Effector CD4-positive, alpha-beta T cell (primary cell): ENCODE results near the gene PNCK.
"Not testable (repeated sequence)": the region's sequence is repeated elsewhere in the genome, so short reads cannot be mapped to it uniquely, and the experiment has no call there.

Experiments used
- DNase-seq: peaks from one replicate; pipeline ENCODE4 v3.0.0-alpha.2; 2020

The PNCK gene

GRCh38 chrX:153685751-153686696 lies 12.4 kb upstream of the PNCK start:
- no peak for DNase-seq

DNA sequence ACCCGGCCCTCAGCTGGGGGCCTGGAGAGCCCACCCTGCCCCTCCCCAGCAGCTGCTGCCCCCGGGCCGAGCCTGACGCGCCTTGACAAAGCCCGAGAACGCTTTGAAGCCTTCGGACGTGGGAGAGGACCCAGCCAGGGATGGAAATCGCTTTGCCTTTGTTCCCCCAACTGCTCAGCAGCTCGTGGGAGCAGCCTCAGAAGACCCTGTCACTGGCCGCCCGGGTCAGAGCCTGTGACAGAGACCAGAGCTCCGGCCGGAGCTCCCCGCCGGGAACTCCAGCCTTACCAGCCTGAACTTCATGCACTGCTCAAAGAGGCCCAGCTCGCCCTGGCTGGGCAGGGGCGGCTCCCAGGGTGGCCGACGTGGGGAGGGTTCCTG lies 11.5 kb upstream of the PNCK start:
- DNase-seq = no peak

DNA sequence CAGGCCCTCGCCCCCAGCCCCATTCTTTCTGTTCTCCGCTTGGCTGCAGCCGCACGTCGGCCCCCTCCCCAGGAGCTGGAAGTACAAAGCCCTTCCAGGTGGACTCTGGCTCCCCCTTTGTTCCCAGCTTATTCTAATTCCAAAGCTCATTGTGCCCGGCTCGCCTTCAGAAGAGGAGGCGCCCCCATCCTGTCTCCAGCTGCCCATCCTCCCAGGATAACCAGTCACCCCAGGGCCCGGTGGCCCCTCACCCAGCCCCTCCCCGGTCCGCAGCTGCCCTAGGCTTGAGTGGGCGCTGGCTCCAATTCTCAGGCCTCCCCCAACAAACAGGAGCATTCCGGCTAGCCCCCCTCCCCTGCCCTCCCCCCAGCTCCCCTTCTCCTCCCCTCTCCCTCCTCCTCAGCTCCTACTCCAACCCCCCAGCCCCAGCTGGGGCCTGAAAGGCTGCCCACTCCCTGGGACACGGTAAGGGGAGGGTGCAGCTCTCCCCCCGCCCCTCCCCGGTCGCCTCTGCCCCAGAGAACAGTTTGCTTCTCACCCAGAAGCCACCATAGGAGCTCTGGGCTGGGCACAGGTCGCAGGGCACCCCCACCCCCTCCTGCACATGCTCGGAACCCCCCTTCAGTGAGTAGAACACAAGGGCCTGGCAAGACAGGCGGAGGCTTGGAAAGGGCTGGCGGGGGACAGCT lies 11.0 kb upstream of the PNCK start:
- DNase-seq = no peak

- not testable (repeated sequence) for DNase-seq
Observed at GRCh38 chrX:153683486-153683885, 9.9 kb upstream of the PNCK start.

GRCh38 chrX:153681175-153681574 lies 7.6 kb upstream of the PNCK start:
- DNase-seq = no peak

- DNase-seq = no peak
Observed at GRCh38 chrX:153674219-153674851, 722 bp upstream of the PNCK start.

- DNase-seq = no peak
Observed at GRCh38 chrX:153672531-153673427, 834 bp downstream of the PNCK start.

GRCh38 chrX:153671589-153672530 lies 1.8 kb downstream of the PNCK start:
- DNase-seq = no peak

- DNase-seq = no peak
Observed at GRCh38 chrX:153670748-153671588, 2.6 kb downstream of the PNCK start.

- DNase-seq = no peak
Observed at GRCh38 chrX:153669901-153670731, 3.5 kb downstream of the PNCK start.

- DNase-seq = no peak
Observed at GRCh38 chrX:153669174-153669890, 4.3 kb downstream of the PNCK start.

- DNase-seq = no peak
Observed at GRCh38 chrX:153668423-153669173, 5.0 kb downstream of the PNCK start.

- peak; percentile 69 for DNase-seq
Observed at GRCh38 chrX:153667956-153668396, 5.6 kb downstream of the PNCK start.

- DNase-seq = no peak
Observed at GRCh38 chrX:153667281-153667955, 6.2 kb downstream of the PNCK start.

DNA sequence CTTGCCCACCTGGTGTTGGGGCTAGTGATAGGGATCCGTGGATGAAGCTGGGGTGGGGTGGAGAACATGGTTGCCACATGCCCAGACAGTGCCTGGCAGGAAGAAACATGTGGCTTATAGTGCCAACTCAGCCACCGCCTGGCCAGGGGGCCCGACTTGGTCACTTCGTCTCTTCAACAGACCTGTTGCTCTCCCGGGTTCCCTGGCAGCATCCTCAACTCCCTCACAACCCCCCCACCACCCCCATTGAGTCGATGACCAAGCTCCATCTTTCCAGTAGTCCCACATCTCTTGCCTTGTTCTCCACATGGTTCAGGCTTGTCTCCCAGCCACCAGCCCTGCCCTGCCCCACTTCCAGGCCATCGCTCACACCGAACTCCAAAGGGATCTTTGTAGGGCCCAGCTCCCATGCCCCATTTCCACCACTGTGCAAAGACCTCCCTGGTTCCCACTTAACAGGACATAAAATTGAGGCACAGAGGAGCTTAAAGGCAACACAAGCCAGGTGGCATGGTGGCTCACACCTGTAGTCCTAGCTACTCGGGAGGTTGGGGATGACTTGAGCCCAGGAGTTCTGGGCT lies 7.8 kb downstream of the PNCK start:
- DNase-seq = no peak

GRCh38 chrX:153662266-153662665 lies 11.3 kb downstream of the PNCK start:
- peak; percentile 46 for DNase-seq

GRCh38 chrX:153659268-153659667 lies 14.3 kb downstream of the PNCK start:
- no peak for DNase-seq
